Measurements from ENCODE around the gene ALOX15B. TPM values are rescaled to one million over a fixed set of nuclear protein-coding genes. Genes with fewer than 3 reads are reported as not detected.

The ALOX15B gene
- total and polyA plus RNA-seq, 2 of the 13 experiments (the other 11 are each of a cell fraction or from before 2014, with no cell fraction given) = not detected

DNA sequence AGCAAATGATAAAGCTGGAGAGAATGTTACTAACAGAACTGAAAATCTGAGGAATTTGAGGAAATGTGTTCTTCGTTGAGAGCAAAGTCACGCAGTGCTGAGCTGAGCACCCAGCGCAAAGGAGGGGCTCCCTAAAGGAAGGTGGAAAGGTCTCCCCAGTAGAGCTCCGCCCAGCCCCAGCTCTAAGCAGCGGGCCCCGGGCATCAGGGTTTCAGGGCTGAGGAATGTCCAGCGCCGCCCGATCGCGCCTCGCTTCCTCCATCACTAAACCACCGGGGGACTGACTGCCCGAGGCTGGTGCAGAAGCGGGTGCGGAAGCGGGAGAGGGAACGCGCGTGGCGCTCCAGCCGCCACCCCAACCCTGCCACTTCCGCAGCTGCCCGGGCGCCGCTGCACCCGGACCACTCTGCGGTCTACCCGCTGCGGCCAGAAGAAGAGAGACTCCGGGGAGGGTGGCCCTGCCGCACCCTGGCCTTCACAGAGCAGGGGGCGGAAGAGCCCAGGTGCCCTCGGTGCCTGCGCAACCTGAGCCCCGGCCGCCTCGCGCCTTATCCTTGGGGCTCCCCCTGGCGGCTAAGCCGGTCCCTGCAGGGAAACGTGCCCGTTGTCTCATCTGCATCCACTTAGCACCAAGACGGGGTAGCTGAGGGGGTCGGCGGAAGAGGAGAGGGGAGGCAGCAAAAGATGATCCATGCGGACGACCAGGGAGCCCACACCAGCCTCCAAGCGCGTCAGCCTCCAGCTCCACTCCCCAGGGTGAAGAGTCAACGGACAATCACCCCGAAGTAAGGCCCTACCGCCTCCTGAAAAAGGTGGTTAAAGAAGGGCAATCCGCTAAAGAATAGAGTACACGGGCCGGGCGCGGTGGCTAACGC, 48.8 kb upstream of the ALOX15B start (continued):
- TF ChIP-seq UBTF (CRISPR knock-in tag; IDR thresholded peaks at IDR 0.05) (peak; percentile 72), ZNF605 (CRISPR knock-in tag; IDR thresholded peaks at IDR 0.05) (peak; percentile 90), MTA1 (CRISPR knock-in tag; IDR thresholded peaks at IDR 0.05; ENCODE audit: borderline replicate concordance) (0 out of 2 replicates have a peak, but pooled peaks have one; percentile 35), ZNF160 (CRISPR knock-in tag; IDR thresholded peaks at IDR 0.05) (peak; percentile 34; the same call in 1 of the 2 replicates), FOXO1 (CRISPR knock-in tag; IDR thresholded peaks at IDR 0.05) (peak; percentile 45; the same call in 1 of the 2 replicates), SIX4 (CRISPR knock-in tag; IDR thresholded peaks at IDR 0.05) (0 out of 2 replicates have a peak, but pooled peaks have one; percentile 39), ZNF331 (CRISPR knock-in tag; IDR thresholded peaks at IDR 0.05) (peak; percentile 55; the same call in 1 of the 2 replicates), CBX2 (IDR thresholded peaks at IDR 0.05; ENCODE audit: low read depth, low read length) (no peak), CBX2 (CRISPR knock-in tag; IDR thresholded peaks at IDR 0.05; ENCODE audit: low read depth) (peak; percentile 69; the same call in 1 of the 2 replicates), GMEB1 (CRISPR knock-in tag; IDR thresholded peaks at IDR 0.05; ENCODE audit: borderline replicate concordance) (no peak)
- TF ChIP-seq, protein P1, sequence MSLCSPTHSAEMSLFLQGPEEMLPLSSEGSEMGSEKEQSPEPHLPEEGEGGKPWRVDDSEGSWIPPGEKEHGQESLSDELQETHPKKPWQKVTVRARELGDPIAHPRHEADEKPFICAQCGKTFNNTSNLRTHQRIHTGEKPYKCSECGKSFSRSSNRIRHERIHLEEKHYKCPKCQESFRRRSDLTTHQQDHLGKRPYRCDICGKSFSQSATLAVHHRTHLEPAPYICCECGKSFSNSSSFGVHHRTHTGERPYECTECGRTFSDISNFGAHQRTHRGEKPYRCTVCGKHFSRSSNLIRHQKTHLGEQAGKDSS (CRISPR knock-in tag; IDR thresholded peaks at IDR 0.05; ENCODE audit: borderline replicate concordance, low read depth) = peak; percentile 32; the same call in 1 of the 2 replicates
- TF ChIP-seq, protein P2, sequence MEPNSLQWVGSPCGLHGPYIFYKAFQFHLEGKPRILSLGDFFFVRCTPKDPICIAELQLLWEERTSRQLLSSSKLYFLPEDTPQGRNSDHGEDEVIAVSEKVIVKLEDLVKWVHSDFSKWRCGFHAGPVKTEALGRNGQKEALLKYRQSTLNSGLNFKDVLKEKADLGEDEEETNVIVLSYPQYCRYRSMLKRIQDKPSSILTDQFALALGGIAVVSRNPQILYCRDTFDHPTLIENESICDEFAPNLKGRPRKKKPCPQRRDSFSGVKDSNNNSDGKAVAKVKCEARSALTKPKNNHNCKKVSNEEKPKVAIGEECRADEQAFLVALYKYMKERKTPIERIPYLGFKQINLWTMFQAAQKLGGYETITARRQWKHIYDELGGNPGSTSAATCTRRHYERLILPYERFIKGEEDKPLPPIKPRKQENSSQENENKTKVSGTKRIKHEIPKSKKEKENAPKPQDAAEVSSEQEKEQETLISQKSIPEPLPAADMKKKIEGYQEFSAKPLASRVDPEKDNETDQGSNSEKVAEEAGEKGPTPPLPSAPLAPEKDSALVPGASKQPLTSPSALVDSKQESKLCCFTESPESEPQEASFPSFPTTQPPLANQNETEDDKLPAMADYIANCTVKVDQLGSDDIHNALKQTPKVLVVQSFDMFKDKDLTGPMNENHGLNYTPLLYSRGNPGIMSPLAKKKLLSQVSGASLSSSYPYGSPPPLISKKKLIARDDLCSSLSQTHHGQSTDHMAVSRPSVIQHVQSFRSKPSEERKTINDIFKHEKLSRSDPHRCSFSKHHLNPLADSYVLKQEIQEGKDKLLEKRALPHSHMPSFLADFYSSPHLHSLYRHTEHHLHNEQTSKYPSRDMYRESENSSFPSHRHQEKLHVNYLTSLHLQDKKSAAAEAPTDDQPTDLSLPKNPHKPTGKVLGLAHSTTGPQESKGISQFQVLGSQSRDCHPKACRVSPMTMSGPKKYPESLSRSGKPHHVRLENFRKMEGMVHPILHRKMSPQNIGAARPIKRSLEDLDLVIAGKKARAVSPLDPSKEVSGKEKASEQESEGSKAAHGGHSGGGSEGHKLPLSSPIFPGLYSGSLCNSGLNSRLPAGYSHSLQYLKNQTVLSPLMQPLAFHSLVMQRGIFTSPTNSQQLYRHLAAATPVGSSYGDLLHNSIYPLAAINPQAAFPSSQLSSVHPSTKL (CRISPR knock-in tag; IDR thresholded peaks at IDR 0.05) = 0 out of 2 replicates have a peak, but pooled peaks have one; percentile 31
- TF ChIP-seq, protein P3, sequence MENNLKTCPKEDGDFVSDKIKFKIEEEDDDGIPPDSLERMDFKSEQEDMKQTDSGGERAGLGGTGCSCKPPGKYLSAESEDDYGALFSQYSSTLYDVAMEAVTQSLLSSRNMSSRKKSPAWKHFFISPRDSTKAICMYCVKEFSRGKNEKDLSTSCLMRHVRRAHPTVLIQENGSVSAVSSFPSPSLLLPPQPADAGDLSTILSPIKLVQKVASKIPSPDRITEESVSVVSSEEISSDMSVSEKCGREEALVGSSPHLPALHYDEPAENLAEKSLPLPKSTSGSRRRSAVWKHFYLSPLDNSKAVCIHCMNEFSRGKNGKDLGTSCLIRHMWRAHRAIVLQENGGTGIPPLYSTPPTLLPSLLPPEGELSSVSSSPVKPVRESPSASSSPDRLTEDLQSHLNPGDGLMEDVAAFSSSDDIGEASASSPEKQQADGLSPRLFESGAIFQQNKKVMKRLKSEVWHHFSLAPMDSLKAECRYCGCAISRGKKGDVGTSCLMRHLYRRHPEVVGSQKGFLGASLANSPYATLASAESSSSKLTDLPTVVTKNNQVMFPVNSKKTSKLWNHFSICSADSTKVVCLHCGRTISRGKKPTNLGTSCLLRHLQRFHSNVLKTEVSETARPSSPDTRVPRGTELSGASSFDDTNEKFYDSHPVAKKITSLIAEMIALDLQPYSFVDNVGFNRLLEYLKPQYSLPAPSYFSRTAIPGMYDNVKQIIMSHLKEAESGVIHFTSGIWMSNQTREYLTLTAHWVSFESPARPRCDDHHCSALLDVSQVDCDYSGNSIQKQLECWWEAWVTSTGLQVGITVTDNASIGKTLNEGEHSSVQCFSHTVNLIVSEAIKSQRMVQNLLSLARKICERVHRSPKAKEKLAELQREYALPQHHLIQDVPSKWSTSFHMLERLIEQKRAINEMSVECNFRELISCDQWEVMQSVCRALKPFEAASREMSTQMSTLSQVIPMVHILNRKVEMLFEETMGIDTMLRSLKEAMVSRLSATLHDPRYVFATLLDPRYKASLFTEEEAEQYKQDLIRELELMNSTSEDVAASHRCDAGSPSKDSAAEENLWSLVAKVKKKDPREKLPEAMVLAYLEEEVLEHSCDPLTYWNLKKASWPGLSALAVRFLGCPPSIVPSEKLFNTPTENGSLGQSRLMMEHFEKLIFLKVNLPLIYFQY (CRISPR knock-in tag; IDR thresholded peaks at IDR 0.05; ENCODE audit: borderline replicate concordance) = no peak
